ELR (cell line): ENCODE measurements around the gene ZDHHC14.
"Not testable (repeated sequence)": the region's sequence is repeated elsewhere in the genome, so short reads cannot be mapped to it uniquely, and the experiment has no call there.

Experiments
- DNase-seq: peaks from one replicate; pipeline ENCODE4 v3.0.0-alpha.2; 2015; ENCODE audit warnings: low read depth

The ZDHHC14 gene

DNA sequence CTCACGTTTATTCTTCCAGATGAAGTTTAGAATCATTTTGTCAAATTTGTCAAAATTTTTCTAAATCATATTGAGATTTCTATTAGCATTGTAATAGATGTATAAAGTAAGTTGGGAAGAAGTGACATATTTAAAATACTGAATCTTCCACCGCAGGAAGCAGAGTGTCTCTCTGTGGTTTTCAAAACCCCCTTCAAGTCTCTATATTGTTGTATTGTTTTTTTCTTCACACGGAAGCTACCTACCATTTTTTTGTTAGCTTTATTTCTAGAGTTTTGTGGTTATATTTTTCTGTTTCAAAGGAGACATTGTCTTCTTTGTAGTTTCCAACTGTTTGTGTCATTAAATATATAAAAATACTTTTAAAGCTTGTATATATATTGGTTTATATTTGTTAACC lies 188.6 kb downstream of the ZDHHC14 start:
- no peak for DNase-seq

DNA sequence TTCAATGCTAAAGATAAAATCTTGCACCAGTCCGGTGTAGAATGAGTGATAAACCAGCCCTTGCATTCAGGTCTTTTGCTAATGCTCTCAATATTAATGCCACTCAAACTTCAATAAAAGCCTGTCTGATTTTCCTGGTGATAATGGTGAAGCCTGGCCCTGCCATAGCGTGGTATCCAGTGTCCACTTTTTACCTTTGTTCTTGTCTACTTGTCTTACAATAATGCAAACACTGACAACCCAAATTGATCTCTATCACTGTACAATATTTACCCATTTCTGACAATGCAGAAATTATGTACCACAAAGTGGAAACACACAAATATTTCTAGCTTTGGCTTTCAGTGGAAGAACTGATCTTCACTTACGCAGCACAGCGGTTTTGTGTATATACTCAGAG lies 189.1 kb downstream of the ZDHHC14 start:
- no peak for DNase-seq

- DNase-seq, result no peak
Observed at GRCh38 chr6:157570752-157571151, 189.8 kb downstream of the ZDHHC14 start.

DNA sequence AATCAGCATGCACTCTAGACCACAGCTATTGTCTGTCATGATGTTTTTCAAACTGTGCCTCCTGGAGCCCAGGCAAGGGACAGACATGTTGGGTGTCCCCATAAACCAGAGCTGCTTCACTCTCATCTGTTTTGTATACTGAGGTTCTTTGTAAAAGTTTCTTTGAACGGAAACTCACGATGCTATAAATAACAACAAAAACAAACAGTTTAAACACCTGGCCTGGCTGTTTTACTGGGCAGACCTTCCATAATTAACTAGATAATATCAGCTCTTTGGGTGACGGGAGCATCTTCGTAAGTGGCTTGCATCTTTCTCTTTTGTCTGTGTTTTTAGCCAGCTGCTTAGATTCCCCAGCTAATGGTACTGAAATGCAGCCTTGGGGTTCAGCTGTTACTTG lies 190.3 kb downstream of the ZDHHC14 start:
- DNase-seq, result no peak

DNA sequence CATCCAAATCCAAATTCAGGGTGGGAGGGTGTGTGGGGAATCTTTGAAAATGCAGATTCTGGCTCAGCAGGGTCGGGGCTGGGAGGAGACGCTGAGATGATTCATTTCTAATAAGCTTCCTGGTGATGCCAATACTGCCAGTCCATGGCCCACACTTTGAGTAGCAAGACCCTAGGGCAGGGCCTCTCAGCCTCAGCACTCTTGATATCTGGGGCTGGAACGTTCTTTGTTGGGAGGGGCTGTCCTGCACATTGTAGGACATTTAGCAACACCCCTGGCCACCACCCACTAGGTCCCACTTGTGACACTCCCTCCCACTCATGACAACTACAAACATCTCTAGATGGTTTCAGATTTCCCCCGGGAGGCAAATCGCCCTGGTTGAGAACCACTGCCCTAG lies 191.0 kb downstream of the ZDHHC14 start:
- DNase-seq, result no peak

- no peak for DNase-seq
Observed at GRCh38 chr6:157574851-157575424, 193.9 kb downstream of the ZDHHC14 start.

DNA sequence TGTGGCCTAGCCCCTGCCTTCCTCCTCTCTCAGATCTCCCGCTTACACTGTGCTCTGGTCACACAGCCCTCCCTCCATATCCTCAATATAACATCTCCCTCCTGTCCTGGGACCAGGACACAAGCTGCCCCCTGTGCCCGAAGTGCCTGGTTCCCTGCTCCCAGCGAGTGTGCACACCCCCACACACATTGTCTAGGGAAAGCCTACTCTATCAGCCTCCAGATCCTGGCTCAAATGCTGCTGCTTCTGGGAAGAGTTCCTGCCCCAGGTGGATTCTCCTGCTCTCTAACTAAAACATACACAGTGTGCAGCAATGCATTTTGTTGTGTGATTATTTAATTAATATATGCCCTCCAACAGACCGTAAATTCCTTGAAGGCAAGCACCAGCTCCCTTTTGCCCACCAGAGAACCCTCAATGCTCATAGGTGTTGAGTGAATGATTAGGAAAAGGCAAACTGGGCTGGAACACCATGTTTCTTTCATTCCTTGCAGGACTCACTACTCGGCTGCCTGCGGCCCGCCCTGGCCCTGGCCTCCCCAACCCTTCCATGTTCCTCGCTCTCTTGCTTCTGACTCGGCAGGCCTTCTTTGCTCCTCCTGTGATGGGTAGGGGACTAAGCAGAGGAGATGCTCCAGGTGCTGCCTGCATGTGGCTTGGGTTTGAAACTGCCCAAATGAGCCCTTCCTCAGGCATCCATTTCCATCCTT lies 194.6 kb downstream of the ZDHHC14 start:
- no peak for DNase-seq

DNA sequence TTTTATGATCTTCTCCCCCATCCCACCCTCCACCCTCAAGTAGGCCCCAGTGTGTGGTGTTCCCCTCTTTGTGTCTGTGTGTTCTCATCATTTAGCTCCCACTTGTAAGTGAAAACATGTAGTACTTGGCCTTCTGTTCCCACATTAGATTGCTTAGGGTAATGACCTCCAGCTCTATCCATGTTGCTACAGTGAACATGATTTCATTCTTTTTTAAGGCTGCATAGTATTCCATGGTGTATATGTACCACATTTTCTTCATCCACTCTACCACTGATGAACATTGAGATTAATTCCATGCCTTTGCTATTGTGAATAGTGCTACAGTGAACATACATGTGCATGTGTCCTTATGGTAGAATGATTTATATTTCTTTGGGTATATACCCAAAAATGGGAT lies 196.0 kb downstream of the ZDHHC14 start:
- DNase-seq, result not testable (repeated sequence)

GRCh38 chr6:157578527-157578926 lies 197.5 kb downstream of the ZDHHC14 start:
- not testable (repeated sequence) for DNase-seq

GRCh38 chr6:157579467-157580031 lies 198.6 kb downstream of the ZDHHC14 start:
- DNase-seq, result peak; percentile 21

DNA sequence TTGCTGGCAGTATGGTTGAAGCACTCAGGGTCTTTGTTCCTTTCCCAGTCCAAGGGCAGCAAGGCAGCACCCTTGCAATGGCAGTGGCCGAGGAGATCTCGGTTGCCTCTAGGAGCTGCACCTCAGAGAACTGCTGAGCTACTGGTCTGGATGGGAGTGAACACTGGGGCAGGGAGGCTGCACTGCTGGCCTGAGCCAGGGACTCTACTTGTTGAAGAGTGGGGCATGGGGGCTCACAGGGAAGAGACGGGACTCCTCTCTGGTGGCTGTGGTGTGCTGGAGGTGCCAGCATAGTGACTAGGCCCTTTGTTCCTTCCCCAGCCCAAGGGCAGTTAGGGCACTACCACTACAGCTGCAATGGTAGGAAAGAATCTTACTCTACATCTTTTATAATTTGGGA lies 203.0 kb downstream of the ZDHHC14 start:
- DNase-seq, result no peak

- no peak for DNase-seq
Observed at GRCh38 chr6:157585274-157586087, 204.5 kb downstream of the ZDHHC14 start.

GRCh38 chr6:157586088-157586414 lies 205.1 kb downstream of the ZDHHC14 start:
- DNase-seq, result no peak

DNA sequence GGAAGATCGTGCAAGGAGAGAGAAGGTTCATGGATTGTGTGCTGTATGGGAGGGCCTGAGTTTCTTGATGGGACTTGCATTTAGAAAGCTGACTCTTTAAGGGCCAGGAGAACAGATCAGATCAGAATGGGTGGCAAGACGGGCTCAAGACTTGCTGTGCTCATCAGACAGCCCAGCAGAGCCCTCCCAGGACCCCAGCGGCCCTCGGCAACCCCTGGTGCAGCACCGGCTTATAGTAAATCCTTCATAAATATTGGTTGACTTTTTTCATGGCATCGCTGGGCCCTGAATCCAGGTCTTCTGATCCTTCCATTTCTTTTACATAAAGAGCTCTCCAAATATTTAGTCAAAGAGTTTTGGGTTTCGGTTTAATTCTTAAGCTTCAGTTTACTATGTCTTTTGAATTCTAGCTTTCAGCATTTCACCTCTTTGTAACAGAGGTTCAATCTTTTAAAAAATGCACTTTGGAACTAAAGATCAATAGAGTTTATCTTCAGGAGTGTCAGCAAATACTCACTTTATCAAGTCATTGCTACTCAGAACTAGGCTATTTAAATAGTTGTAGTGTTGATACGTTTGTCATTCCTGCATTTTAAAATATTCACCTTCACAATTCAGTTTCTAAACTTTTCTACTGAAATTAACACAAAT lies 205.6 kb downstream of the ZDHHC14 start:
- DNase-seq, result no peak

- DNase-seq, result no peak
Observed at GRCh38 chr6:157587127-157587926, 206.3 kb downstream of the ZDHHC14 start.

GRCh38 chr6:157590654-157591053 lies 209.7 kb downstream of the ZDHHC14 start:
- not testable (repeated sequence) for DNase-seq

DNA sequence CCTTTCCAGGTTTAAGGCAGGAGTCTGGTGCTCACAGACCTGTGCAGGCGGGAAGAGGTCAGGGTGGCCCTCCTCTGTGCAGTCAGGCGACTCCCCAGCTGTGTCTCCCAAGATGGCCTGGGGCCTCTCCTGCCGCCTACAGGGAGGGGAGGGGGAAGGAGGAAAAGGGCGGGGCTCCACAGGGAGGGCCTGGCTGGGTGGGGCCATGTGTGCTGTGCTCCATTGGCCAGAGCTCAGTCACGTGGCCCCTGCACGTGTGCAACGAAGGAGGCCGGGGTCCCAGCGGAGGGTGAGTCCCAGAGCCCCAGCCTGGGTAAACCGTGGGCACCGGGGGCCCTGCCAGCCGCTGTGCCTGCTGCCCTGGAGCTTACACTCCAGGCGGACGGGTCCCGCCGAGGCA lies 211.6 kb downstream of the ZDHHC14 start:
- DNase-seq, result no peak

- DNase-seq, result no peak
Observed at GRCh38 chr6:157592980-157593379, 212.0 kb downstream of the ZDHHC14 start.

- no peak for DNase-seq
Observed at GRCh38 chr6:157593596-157593995, 212.6 kb downstream of the ZDHHC14 start.

GRCh38 chr6:157594292-157594691 lies 213.3 kb downstream of the ZDHHC14 start:
- DNase-seq, result no peak

DNA sequence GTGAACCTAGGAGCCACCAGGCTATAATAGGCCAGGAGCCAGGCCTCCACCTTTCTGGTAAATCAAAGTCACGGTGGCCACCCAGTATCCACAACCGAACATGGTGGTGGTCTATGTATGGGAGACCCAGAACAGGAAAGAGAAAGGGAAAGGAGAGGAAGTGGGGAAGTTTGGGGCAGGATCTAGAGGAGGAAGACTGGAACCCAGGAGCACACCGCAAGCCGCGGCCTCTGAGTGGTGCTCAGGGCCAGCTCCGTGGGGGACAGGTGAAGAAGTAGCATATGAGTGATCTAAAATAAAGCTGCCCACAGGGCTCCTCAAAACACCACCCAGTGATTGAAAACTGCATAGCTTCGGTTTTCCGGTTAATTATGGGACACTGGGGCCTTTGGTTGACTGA lies 214.8 kb downstream of the ZDHHC14 start:
- no peak for DNase-seq

- no peak for DNase-seq
Observed at GRCh38 chr6:157596461-157596860, 215.5 kb downstream of the ZDHHC14 start.
